Aorta (tissue), 5 donors: ENCODE measurements around the gene GBX1. TPM values are rescaled to one million over a fixed set of nuclear protein-coding genes. Genes with fewer than 3 reads are reported as not detected.

ENCODE experiments used
- ATAC-seq: fragments of 200-7000 bp; cut with Tn5 transposase; one replicate; pipeline ENCODE4 v1.9.1; 2022; ENCODE audit warnings: moderate library complexity; ENCODE audit not compliant: low FRiP score
- DNase-seq, 2 donors: peaks; one replicate each; pipeline ENCODE4 v3.0.0-alpha.2; 2020
- H3K27ac ChIP-seq, 2 donors: one replicate each; pipeline ENCODE4 v1.5.1; 2013; ENCODE audit warnings: low read length in 2 of 2, mild to moderate bottlenecking in 2 of 2, moderate library complexity in 2 of 2, control low read depth in 1 of 2, inconsistent platforms in 1 of 2, low read depth in 1 of 2
- H3K27me3 ChIP-seq, 2 donors: one replicate each; pipeline ENCODE4 v1.6.1; 2013; ENCODE audit warnings: control low read depth in 1 of 2, low read length in 1 of 2, mild to moderate bottlenecking in 1 of 2, moderate library complexity in 1 of 2; ENCODE audit not compliant: insufficient read depth in 2 of 2, control insufficient read depth in 1 of 2
- H3K36me3 ChIP-seq, 2 donors: one replicate each; pipeline ENCODE4 v1.6.1; 2013; ENCODE audit warnings: control low read depth in 1 of 2, low read length in 1 of 2, mild to moderate bottlenecking in 1 of 2; ENCODE audit not compliant: insufficient read depth in 2 of 2, control insufficient read depth in 1 of 2
- H3K4me1 ChIP-seq, 2 donors: one replicate each; pipeline ENCODE4 v1.6.1; 2013; ENCODE audit warnings: low read length in 2 of 2, control low read depth in 1 of 2, mild to moderate bottlenecking in 1 of 2, moderate library complexity in 1 of 2; ENCODE audit not compliant: insufficient read depth in 2 of 2, control insufficient read depth in 1 of 2
- H3K4me3 ChIP-seq, 2 donors: one replicate each; pipeline ENCODE4 v1.5.1; 2013; ENCODE audit warnings: low read length in 2 of 2, control low read depth in 1 of 2, mild to moderate bottlenecking in 1 of 2
- H3K9me3 ChIP-seq: one replicate; pipeline ENCODE4 v1.6.1; 2013; ENCODE audit warnings: mild to moderate bottlenecking, low read length; ENCODE audit not compliant: control insufficient read depth
- WGBS, 2 donors: extraction: QIAGEN DNeasy Blood & Tissue Kit; methylation state at CpG; one replicate each; pipeline ENCODE4 v1.1.7; 2013; 5-methylcytosine and 5-hydroxymethylcytosine counted together
- intact Hi-C, 2 donors: fragments of 100-400 bp; cut with DNase I; formaldehyde crosslinking; loops; one replicate each; pipeline versions ENCODE4 v1.14.2 to v1.15.0; 2022
- polyA plus RNA-seq, 2 donors: library from polyadenylated mRNA; stranded (reverse); fragments of 200-250 nt; gene quantifications; one replicate each; pipeline ENCODE4 v1.2.3, GENCODE V29; 2013
- total RNA-seq, 2 donors: library from RNA; stranded (reverse); fragmentation: NEBNext Ultra II Directional; extraction: Animal tissue kit (Norgen Biotek cat#: 25700); gene quantifications; one replicate each; pipeline ENCODE4 v1.2.1, GENCODE V29; 2021
- donor health status: healthy with polysubstance abuse.
- donor health status: Bipolar disorder and iron deficiency.
- donor health status: DM: no; HTN: no; CAD: no.
- donor health status: DM: no; HTN: no; CAD: no.
- donor health status: DM: yes; HTN: yes; CAD: no.

GBX1 gene
- total and polyA plus RNA-seq, 4 donors = not detected

DNA sequence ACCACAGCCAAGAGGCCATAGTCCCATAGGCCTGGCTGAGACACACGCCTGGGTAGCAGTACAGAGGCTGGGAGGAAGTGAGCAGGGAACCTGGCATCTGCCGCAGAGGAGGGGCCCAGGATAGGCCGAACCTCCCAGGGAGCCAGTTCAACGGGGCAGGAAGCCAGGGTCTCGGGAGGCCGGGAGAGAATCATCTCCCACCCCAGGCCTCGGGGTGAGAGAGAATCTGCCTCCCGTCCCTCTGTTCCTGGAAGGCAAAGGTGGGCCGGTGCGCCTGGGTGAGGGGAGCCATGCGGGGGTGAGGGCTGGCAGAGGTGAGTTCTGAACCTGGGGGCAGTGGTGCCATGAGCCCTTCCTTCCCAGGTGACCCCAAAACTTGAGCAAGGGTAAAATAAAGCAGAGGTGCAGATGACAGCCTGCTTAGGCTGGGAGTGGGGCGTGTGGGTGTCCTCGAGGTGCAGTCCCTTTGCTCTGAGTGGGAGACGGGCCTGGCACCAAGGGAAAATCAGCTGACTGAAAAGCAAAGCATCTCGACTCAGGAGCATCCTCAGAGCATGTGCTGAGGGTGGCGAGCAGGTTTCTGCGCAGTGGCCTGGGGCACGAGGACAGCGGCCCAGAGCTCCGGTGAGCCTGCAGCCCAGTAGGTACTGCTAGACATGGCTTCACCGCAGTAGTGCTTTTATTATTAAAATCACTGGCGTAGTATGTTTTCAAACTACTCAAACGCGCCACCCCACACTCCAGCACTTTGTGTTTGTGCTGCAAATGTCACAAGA lies 65.7 kb downstream of the GBX1 start:
- intact Hi-C loops = no loop called here
- DNase-seq (no peak), ATAC-seq (peak; percentile 10)
- Histone ChIP-seq H3K36me3 (no peaks in the 10 kb centered on the region), H3K27me3 (no peaks in the 10 kb centered on the region), H3K9me3 (no peaks in the 10 kb centered on the region), H3K4me3 (no peak overlapping the region), H3K4me1 (no peaks in the 10 kb centered on the region), H3K27ac (no peak overlapping the region)
- 87 to 88% methylated on average over 24 of the region's 24 CpGs for WGBS, 2 donors

DNA sequence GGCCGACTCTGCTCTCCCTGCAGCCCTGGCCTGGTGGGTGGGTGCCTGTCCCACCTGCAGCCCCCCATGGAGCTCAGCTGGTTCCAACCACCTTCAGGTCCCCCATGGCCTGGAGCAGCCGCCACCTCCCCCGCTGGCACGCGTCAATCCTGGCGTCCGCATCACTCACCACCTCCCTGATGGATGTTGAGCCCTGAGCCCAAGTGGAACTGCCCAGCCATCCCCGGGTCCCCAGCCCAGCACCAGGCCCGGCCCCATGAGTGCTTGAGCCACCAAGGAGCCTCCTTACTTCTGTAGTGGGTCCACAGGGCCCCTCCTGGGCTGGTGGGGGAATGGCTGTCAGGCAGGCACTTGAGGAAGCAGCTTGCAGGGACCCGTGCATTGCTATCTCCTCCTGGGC lies 66.6 kb downstream of the GBX1 start:
- Histone ChIP-seq H3K27me3 (no peaks in the 10 kb centered on the region), H3K27ac (no peak overlapping the region), H3K4me1 (no peaks in the 10 kb centered on the region), H3K4me3 (no peak overlapping the region), H3K9me3 (no peaks in the 10 kb centered on the region), H3K36me3 (no peaks in the 10 kb centered on the region)
- DNase-seq (no peak), ATAC-seq (peak; percentile 19)
- intact Hi-C loops = no loop called here
- WGBS, 2 donors = 87 to 90% methylated on average over 10 of the region's 10 CpGs

DNA sequence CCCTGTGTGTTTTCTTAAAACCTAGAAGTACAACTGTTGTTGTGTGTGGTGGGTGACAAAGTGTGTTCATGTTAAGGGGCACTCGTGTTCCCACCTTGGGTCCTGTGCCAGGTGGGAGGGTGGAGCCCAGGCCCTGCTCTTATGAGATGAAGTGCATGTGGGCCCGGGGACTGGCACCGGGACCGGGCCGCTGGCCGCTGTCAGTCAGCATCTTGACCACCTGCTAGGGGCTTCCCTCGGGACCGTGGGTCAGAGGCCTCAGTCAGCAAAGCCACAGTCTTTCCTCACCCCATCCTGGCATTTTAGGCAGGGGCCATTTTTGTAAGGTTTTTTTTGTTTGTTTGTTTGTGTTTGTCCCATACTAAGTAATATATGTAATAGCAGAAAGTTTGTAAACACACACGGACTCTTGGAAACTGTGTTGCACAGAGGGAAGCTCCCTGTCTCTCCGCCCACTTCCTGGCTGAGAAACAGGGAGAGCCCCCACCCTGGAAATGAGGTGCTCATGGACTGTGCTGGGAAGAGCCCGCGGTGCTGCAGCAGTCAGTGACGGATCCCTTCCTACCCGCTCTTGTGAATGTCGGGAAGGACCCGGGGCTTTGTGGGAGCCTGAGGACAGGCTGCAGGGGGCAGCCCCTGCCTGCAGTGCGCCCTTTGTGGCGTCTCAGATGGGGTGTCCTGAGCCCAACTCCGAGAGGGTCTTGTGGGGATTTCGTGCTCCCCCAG lies 67.8 kb downstream of the GBX1 start:
- ATAC-seq = peak; percentile 45
- intact Hi-C loops = no loop called here
- no peak for DNase-seq
- H3K27ac ChIP-seq = no peak overlapping the region
- no peaks in the 10 kb centered on the region for H3K36me3 ChIP-seq
- 85 to 86% methylated on average over 20 of the region's 20 CpGs for WGBS, 2 donors
- H3K4me3 ChIP-seq = no peak overlapping the region
- no peaks in the 10 kb centered on the region for H3K4me1 ChIP-seq
- no peaks in the 10 kb centered on the region for H3K9me3 ChIP-seq
- H3K27me3 ChIP-seq = no peaks in the 10 kb centered on the region

Other genes starting within 250 kb of the GBX1 start
- gene KCNH2, start 189.4 kb downstream of the GBX1 start, total RNA-seq = 1 to 10 TPM in 1 of 2 donors, under 1 TPM in 1; 0.65 to 2.4 TPM
- gene KCNH2, start 189.4 kb downstream of the GBX1 start, polyA plus RNA-seq = under 1 TPM; 0.23 to 0.63 TPM
- gene NOS3, start 176.7 kb downstream of the GBX1 start, total RNA-seq = 10 to 100 TPM; 28.1 to 32.4 TPM
- gene NOS3, start 176.7 kb downstream of the GBX1 start, polyA plus RNA-seq = 10 to 100 TPM in 1 of 2 donors, under 1 TPM in 1; 0.63 to 17.3 TPM
- gene ATG9B, start 143.2 kb downstream of the GBX1 start, total RNA-seq = under 1 TPM in 1 of 2 donors, not detected in 1; 0.12 TPM
- gene ATG9B, start 143.2 kb downstream of the GBX1 start, polyA plus RNA-seq = not detected
- gene ABCB8, start 139.2 kb downstream of the GBX1 start, total RNA-seq = 10 to 100 TPM; 18.7 to 30.8 TPM
- gene ABCB8, start 139.2 kb downstream of the GBX1 start, polyA plus RNA-seq = 10 to 100 TPM in 1 of 2 donors, 1 to 10 TPM in 1; 5.5 to 39.7 TPM
- gene ASIC3, start 119.2 kb downstream of the GBX1 start, total RNA-seq = 1 to 10 TPM; 1.7 to 2.9 TPM
- gene ASIC3, start 119.2 kb downstream of the GBX1 start, polyA plus RNA-seq = 1 to 10 TPM in 1 of 2 donors, not detected in 1; 7.1 TPM
- gene CDK5, start 109.8 kb downstream of the GBX1 start, total RNA-seq = 1 to 10 TPM; 4.1 to 6.6 TPM
- gene CDK5, start 109.8 kb downstream of the GBX1 start, polyA plus RNA-seq = 1 to 10 TPM; 6.0 to 8.9 TPM
- gene SLC4A2, start 108.1 kb downstream of the GBX1 start, total RNA-seq = 100 to 1,000 TPM; 118 to 128 TPM
- gene SLC4A2, start 108.1 kb downstream of the GBX1 start, polyA plus RNA-seq = 100 to 1,000 TPM in 1 of 2 donors, 10 to 100 TPM in 1; 37.1 to 215 TPM
- 10 to 100 TPM; 45.6 to 56.6 TPM for gene FASTK, start 86.9 kb downstream of the GBX1 start, total RNA-seq
- 100 to 1,000 TPM in 1 of 2 donors, 10 to 100 TPM in 1; 58.4 to 216 TPM for gene FASTK, start 86.9 kb downstream of the GBX1 start, polyA plus RNA-seq
- 10 to 100 TPM; 32.7 to 33.9 TPM for gene TMUB1, start 84.2 kb downstream of the GBX1 start, total RNA-seq
- 10 to 100 TPM; 19.0 to 72.4 TPM for gene TMUB1, start 84.2 kb downstream of the GBX1 start, polyA plus RNA-seq
- 100 to 1,000 TPM in 1 of 2 donors, 10 to 100 TPM in 1; 60.6 to 115 TPM for gene AGAP3, start 81.2 kb downstream of the GBX1 start, total RNA-seq
- 100 to 1,000 TPM in 1 of 2 donors, 10 to 100 TPM in 1; 21.5 to 105 TPM for gene AGAP3, start 81.2 kb downstream of the GBX1 start, polyA plus RNA-seq
- gene ASB10, start 19.6 kb upstream of the GBX1 start, total RNA-seq = not detected
- not detected for gene ASB10, start 19.6 kb upstream of the GBX1 start, polyA plus RNA-seq
- 1 to 10 TPM in 1 of 2 donors, not detected in 1; 2.2 TPM for gene H2BK1, start 42.8 kb upstream of the GBX1 start, total RNA-seq
- gene H2BK1, start 42.8 kb upstream of the GBX1 start, polyA plus RNA-seq = not detected
- 10 to 100 TPM; 15.8 to 25.8 TPM for gene ABCF2, start 59.5 kb upstream of the GBX1 start, total RNA-seq
- 10 to 100 TPM; 14.3 to 15.9 TPM for gene ABCF2, start 59.5 kb upstream of the GBX1 start, polyA plus RNA-seq
- gene CHPF2, start 64.8 kb upstream of the GBX1 start, total RNA-seq = 10 to 100 TPM; 49.1 to 51.6 TPM
- 10 to 100 TPM in 1 of 2 donors, 1 to 10 TPM in 1; 7.8 to 53.5 TPM for gene CHPF2, start 64.8 kb upstream of the GBX1 start, polyA plus RNA-seq
- 10 to 100 TPM; 52.4 to 84.4 TPM for gene SMARCD3, start 81.0 kb upstream of the GBX1 start, total RNA-seq
- gene SMARCD3, start 81.0 kb upstream of the GBX1 start, polyA plus RNA-seq = 100 to 1,000 TPM in 1 of 2 donors, 10 to 100 TPM in 1; 48.5 to 182 TPM
- 10 to 100 TPM; 47.4 to 56.6 TPM for gene NUB1, start 174.1 kb upstream of the GBX1 start, total RNA-seq
- 10 to 100 TPM; 34.6 to 36.3 TPM for gene NUB1, start 174.1 kb upstream of the GBX1 start, polyA plus RNA-seq
- 1 to 10 TPM; 2.8 to 4.4 TPM for gene WDR86, start 242.3 kb upstream of the GBX1 start, total RNA-seq
- gene WDR86, start 242.3 kb upstream of the GBX1 start, polyA plus RNA-seq = under 1 TPM in 1 of 2 donors, not detected in 1; 0.18 TPM